CD14-positive monocyte (primary cell): ENCODE results near the gene SH3RF1. TPM values are rescaled to one million over a fixed set of nuclear protein-coding genes. Genes with fewer than 3 reads are reported as not detected.

Experiments
- DNase-seq, 3 donors: peaks; one replicate each; pipeline ENCODE4 v3.0.0-alpha.2; 2011 to 2022
- H2AFZ ChIP-seq: 2 replicates; pipeline ENCODE4 v1.6.0; 2012; ENCODE audit warnings: mild to moderate bottlenecking, low read depth, low read length, inconsistent platforms; ENCODE audit not compliant: insufficient read depth, poor library complexity, severe bottlenecking
- H3K27ac ChIP-seq, 2 donors: 1 replicate in 1 of 2; 2 replicates in 1 of 2; pipeline ENCODE4 v1.5.1; 2012 to 2013; ENCODE audit warnings: low read length in 2 of 2, control low read depth in 1 of 2, inconsistent platforms in 1 of 2, low read depth in 1 of 2, mild to moderate bottlenecking in 1 of 2
- H3K27me3 ChIP-seq, 2 donors: one replicate each; pipeline versions ENCODE4 v1.6.0 to v1.6.1; 2011 to 2013; ENCODE audit warnings: low read length in 2 of 2; ENCODE audit not compliant: control insufficient read depth in 2 of 2, insufficient read depth in 2 of 2
- H3K36me3 ChIP-seq, 2 donors: replicated peaks in 1 of 2; 1 replicate in 1 of 2; 2 replicates in 1 of 2; pipeline versions ENCODE4 v1.5.1 to v1.6.1; 2012 to 2013; ENCODE audit warnings: low read length in 2 of 2, control low read depth in 1 of 2, inconsistent platforms in 1 of 2, mild to moderate bottlenecking in 1 of 2; ENCODE audit not compliant: insufficient read depth in 2 of 2, control insufficient read depth in 1 of 2
- H3K4me1 ChIP-seq, 2 donors: 1 replicate in 1 of 2; 2 replicates in 1 of 2; pipeline versions ENCODE4 v1.5.1 to v1.6.1; 2012 to 2013; ENCODE audit warnings: low read length in 2 of 2, control low read depth in 1 of 2, inconsistent platforms in 1 of 2, mild to moderate bottlenecking in 1 of 2, moderate library complexity in 1 of 2; ENCODE audit not compliant: insufficient read depth in 2 of 2, control insufficient read depth in 1 of 2
- H3K4me2 ChIP-seq: replicated peaks from 2 replicates; pipeline ENCODE3; 2012; ENCODE audit warnings: low read length, moderate library complexity, mild to moderate bottlenecking; ENCODE audit not compliant: poor library complexity, severe bottlenecking; ENCODE audit errors: extremely low read depth
- H3K4me3 ChIP-seq, 3 experiments: fragments of 200-600 bp in 1 of 3; sonication (generic) in 1 of 3; replicated peaks in 1 of 3; 1 replicate in 2 of 3; 2 replicates in 1 of 3; pipeline ENCODE4 v1.5.1; 2011 to 2013; ENCODE audit warnings: low read length in 3 of 3, mild to moderate bottlenecking in 3 of 3, control low read depth in 2 of 3, low read depth in 2 of 3, inconsistent platforms in 1 of 3, moderate library complexity in 1 of 3
- H3K79me2 ChIP-seq: 2 replicates; pipeline ENCODE4 v1.6.0; 2012; ENCODE audit warnings: mild to moderate bottlenecking, control low read depth, inconsistent platforms, low read length, moderate library complexity; ENCODE audit not compliant: insufficient read depth
- H3K9ac ChIP-seq: 2 replicates; pipeline ENCODE4 v1.6.0; 2017; ENCODE audit warnings: low read length, mild to moderate bottlenecking; ENCODE audit not compliant: insufficient read depth, poor library complexity, severe bottlenecking
- H3K9me3 ChIP-seq, 2 donors: replicated peaks in 1 of 2; 1 replicate in 1 of 2; 2 replicates in 1 of 2; pipeline versions ENCODE4 v1.5.1 to v1.6.1; 2012 to 2013; ENCODE audit warnings: low read length in 2 of 2, control low read depth in 1 of 2; ENCODE audit not compliant: control insufficient read depth in 1 of 2, insufficient read depth in 1 of 2
- H4K20me1 ChIP-seq: 2 replicates; pipeline ENCODE4 v1.6.0; 2012; ENCODE audit warnings: mild to moderate bottlenecking, low read length, control low read depth, moderate library complexity; ENCODE audit not compliant: insufficient read depth
- H3K27ac Mint-ChIP-seq, 7 donors: one replicate each; pipeline ENCODE4 v1.8.0; 2020; ENCODE audit warnings: mild to moderate bottlenecking in 7 of 7, mixed read lengths in 7 of 7, moderate library complexity in 6 of 7, inconsistent platforms in 2 of 7
- H3K27me3 Mint-ChIP-seq, 3 donors: one replicate each; pipeline ENCODE4 v1.8.0; 2021 to 2022; ENCODE audit warnings: low read depth in 3 of 3, mild to moderate bottlenecking in 3 of 3, mixed read lengths in 3 of 3, moderate library complexity in 3 of 3, inconsistent platforms in 1 of 3
- H3K36me3 Mint-ChIP-seq, 2 donors: one replicate each; pipeline ENCODE4 v1.8.0; 2020; ENCODE audit warnings: mixed read lengths in 2 of 2, inconsistent platforms in 1 of 2, mild to moderate bottlenecking in 1 of 2
- H3K4me1 Mint-ChIP-seq: one replicate; pipeline ENCODE4 v1.8.0; 2020; ENCODE audit warnings: mild to moderate bottlenecking, mixed read lengths
- H3K4me3 Mint-ChIP-seq, 2 donors: one replicate each; pipeline ENCODE4 v1.8.0; 2020; ENCODE audit warnings: mild to moderate bottlenecking in 2 of 2, mixed read lengths in 2 of 2, moderate library complexity in 1 of 2
- H3K9me3 Mint-ChIP-seq, 7 donors: one replicate each; pipeline ENCODE4 v1.8.0; 2020 to 2022; ENCODE audit warnings: mixed read lengths in 7 of 7, mild to moderate bottlenecking in 6 of 7, moderate library complexity in 6 of 7, inconsistent platforms in 2 of 7
- CTCF ChIP-seq: fragments of 200-600 bp; IDR thresholded peaks from one replicate; pipeline ENCODE4 v1.8.0; 2022; ENCODE audit warnings: antibody characterized with exemption, mild to moderate bottlenecking
- WGBS: methylation state at CpG from one replicate; pipeline ENCODE4 v1.1.5; 2013; ENCODE audit warnings: missing lambda C conversion rate; ENCODE audit not compliant: insufficient coverage; 5-methylcytosine and 5-hydroxymethylcytosine counted together
- intact Hi-C, 2 donors: fragments of 100-400 bp; cut with micrococcal nuclease; formaldehyde crosslinking; loops; one replicate each; pipeline versions ENCODE4 v1.15.0 to v1.15.1; 2023
- polyA plus RNA-seq, 3 donors: library from polyadenylated mRNA; depleted of rRNA in 1 of 3; unstranded in 2 of 3; stranded (reverse) in 1 of 3; fragments of 300-500 nt in 2 of 3; fragments of >200 nt in 1 of 3; fragmentation: Illumina TruSeq in 2 of 3; gene quantifications; 1 replicate in 2 of 3; 2 replicates in 1 of 3; pipeline ENCODE4 v1.2.3, GENCODE V29; 2012 to 2021

Gene SH3RF1
- polyA plus RNA-seq, 3 donors, result 3.1 to 4.7 (median 4.4) TPM

GRCh38 chr4:169253904-169254303 is 16.9 kb downstream of the SH3RF1 start:
- Mint-ChIP-seq H3K27me3 (peaks cover 0 to 1% (median 1%) of the 10 kb centered on the region in 3 donors), H3K4me3 (no peak overlapping the region), H3K36me3 (peaks cover 7 to 9% of the 10 kb centered on the region in 2 donors), H3K27ac (no peak overlapping the region), H3K9me3 (no peaks in the 10 kb centered on the region), H3K4me1 (peaks cover 40% of the 10 kb centered on the region)
- Histone ChIP-seq H4K20me1 (no peaks in the 10 kb centered on the region), H3K4me3 (no peak overlapping the region), H3K79me2 (peaks cover 69% of the 10 kb centered on the region), H3K9ac (no peak overlapping the region), H3K27ac (no peak overlapping the region), H3K4me2 (no peak overlapping the region), H3K9me3 (no peaks in the 10 kb centered on the region), H3K36me3 (no peaks in the 10 kb centered on the region), H2AFZ (no peak overlapping the region), H3K27me3 (no peaks in the 10 kb centered on the region), H3K4me1 (peaks cover 15 to 30% of the 10 kb centered on the region in 2 donors)
- no peak for DNase-seq
- no CpG with 5 or more reads among the region's 1 CpG for WGBS
- TF ChIP-seq CTCF, result no peak
- intact Hi-C loops, result no loop called here

GRCh38 chr4:169253113-169253671 is 17.6 kb downstream of the SH3RF1 start:
- Histone ChIP-seq H3K9me3 (no peaks in the 10 kb centered on the region), H3K4me3 (no peak overlapping the region), H3K27ac (no peak overlapping the region), H3K4me2 (no peak overlapping the region), H3K9ac (no peak overlapping the region), H3K79me2 (peaks cover 69% of the 10 kb centered on the region), H2AFZ (no peak overlapping the region), H3K36me3 (no peaks in the 10 kb centered on the region), H3K27me3 (no peaks in the 10 kb centered on the region), H4K20me1 (no peaks in the 10 kb centered on the region), H3K4me1 (peaks cover 15 to 30% of the 10 kb centered on the region in 2 donors)
- no peak for DNase-seq
- TF ChIP-seq CTCF, result no peak
- H3K4me3 Mint-ChIP-seq, result no peak overlapping the region
- no peak overlapping the region for H3K27ac Mint-ChIP-seq
- H3K36me3 Mint-ChIP-seq, result peaks cover 6 to 7% of the 10 kb centered on the region in 2 donors
- H3K27me3 Mint-ChIP-seq, result peaks cover 0 to 2% (median 1%) of the 10 kb centered on the region in 3 donors
- WGBS, result no CpG with 5 or more reads among the region's 2 CpGs
- peaks cover 0 to 2% (median 0%) of the 10 kb centered on the region in 7 donors for H3K9me3 Mint-ChIP-seq
- intact Hi-C loops, result no loop called here
- peaks cover 40% of the 10 kb centered on the region for H3K4me1 Mint-ChIP-seq
